Breast epithelium (tissue), 3 donors: ENCODE measurements around the gene GOLGA6L2.
"Not testable (repeated sequence)": the region's sequence is repeated elsewhere in the genome, so short reads cannot be mapped to it uniquely, and the experiment has no call there.

Source experiments
- POLR2A ChIP-seq: fragments of 450-650 bp; IDR thresholded peaks from one replicate; pipeline ENCODE4 v1.6.1; 2016; ENCODE audit warnings: antibody characterized with exemption, mild to moderate bottlenecking, moderate library complexity
- TF ChIP-seq, protein P1 (sequence below), 3 donors: fragments of 450-650 bp; IDR thresholded peaks; one replicate each; pipeline ENCODE4 v1.5.1; 2016 to 2017; ENCODE audit warnings: antibody characterized with exemption in 3 of 3, mild to moderate bottlenecking in 3 of 3, moderate library complexity in 3 of 3

DNA sequence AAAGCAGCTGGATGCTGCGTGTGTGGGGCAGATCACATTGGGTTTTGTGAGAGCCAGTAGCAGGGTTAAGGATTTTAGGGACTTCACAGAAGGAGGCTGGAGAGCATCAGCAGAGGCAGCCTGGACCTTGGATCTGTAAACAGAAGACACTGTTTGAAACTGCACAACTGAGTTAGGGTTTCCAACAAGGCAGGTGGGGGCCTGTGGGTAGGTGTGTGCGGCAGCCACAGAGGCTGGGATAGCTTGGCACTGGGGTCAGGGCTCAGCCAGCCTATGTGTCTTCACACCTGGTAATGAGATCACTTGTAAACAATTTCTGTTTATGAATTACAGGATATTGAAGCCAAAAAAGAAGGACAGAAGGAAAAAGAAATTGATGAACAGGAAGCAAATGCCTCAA lies 12.3 kb downstream of the GOLGA6L2 start:
- not testable (repeated sequence) for TF ChIP-seq POLR2A
- TF ChIP-seq, protein P1, sequence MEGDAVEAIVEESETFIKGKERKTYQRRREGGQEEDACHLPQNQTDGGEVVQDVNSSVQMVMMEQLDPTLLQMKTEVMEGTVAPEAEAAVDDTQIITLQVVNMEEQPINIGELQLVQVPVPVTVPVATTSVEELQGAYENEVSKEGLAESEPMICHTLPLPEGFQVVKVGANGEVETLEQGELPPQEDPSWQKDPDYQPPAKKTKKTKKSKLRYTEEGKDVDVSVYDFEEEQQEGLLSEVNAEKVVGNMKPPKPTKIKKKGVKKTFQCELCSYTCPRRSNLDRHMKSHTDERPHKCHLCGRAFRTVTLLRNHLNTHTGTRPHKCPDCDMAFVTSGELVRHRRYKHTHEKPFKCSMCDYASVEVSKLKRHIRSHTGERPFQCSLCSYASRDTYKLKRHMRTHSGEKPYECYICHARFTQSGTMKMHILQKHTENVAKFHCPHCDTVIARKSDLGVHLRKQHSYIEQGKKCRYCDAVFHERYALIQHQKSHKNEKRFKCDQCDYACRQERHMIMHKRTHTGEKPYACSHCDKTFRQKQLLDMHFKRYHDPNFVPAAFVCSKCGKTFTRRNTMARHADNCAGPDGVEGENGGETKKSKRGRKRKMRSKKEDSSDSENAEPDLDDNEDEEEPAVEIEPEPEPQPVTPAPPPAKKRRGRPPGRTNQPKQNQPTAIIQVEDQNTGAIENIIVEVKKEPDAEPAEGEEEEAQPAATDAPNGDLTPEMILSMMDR (IDR thresholded peaks at IDR 0.05), result not testable (repeated sequence)
